Measurements from ENCODE around the gene HOXB2.

HOXB2 gene

GRCh38 chr17:48517478-48517877 is 27.4 kb downstream of the HOXB2 start:
- H3K27me3 ChIP-seq (replicated peaks; ENCODE audit: control insufficient read depth, insufficient read depth, low read length): no peaks in the 10 kb centered on the region
- H3K36me3 ChIP-seq (ENCODE audit: control insufficient read depth, insufficient read depth, low read length): no peaks in the 10 kb centered on the region
- DNase-seq (ENCODE audit: extremely low read depth, insufficient read length): no peak
- H3K4me3 ChIP-seq (replicated peaks; ENCODE audit: low read depth, low read length): no peak overlapping the region
- no peak for TF ChIP-seq CTCF (IDR thresholded peaks at IDR 0.05; ENCODE audit: insufficient read depth, low read length, poor library complexity, severe bottlenecking)

- no peak for TF ChIP-seq CTCF (IDR thresholded peaks at IDR 0.05; ENCODE audit: insufficient read depth, low read length, poor library complexity, severe bottlenecking)
- no peak for DNase-seq (ENCODE audit: extremely low read depth, insufficient read length)
- Histone ChIP-seq H3K36me3 (ENCODE audit: control insufficient read depth, insufficient read depth, low read length) (no peaks in the 10 kb centered on the region), H3K27me3 (replicated peaks; ENCODE audit: control insufficient read depth, insufficient read depth, low read length) (no peaks in the 10 kb centered on the region), H3K4me3 (replicated peaks; ENCODE audit: low read depth, low read length) (no peak overlapping the region)
These were observed 28.7 kb downstream of the HOXB2 start for GRCh38 chr17:48515925-48516900.

GRCh38 chr17:48514477-48514876 is 30.4 kb downstream of the HOXB2 start:
- Histone ChIP-seq H3K27me3 (replicated peaks; ENCODE audit: control insufficient read depth, insufficient read depth, low read length) (no peaks in the 10 kb centered on the region), H3K4me3 (replicated peaks; ENCODE audit: low read depth, low read length) (no peak overlapping the region), H3K36me3 (ENCODE audit: control insufficient read depth, insufficient read depth, low read length) (no peaks in the 10 kb centered on the region)
- no peak for DNase-seq (ENCODE audit: extremely low read depth, insufficient read length)
- no peak for TF ChIP-seq CTCF (IDR thresholded peaks at IDR 0.05; ENCODE audit: insufficient read depth, low read length, poor library complexity, severe bottlenecking)

- H3K36me3 ChIP-seq (ENCODE audit: control insufficient read depth, insufficient read depth, low read length): no peaks in the 10 kb centered on the region
- DNase-seq (ENCODE audit: extremely low read depth, insufficient read length): no peak
- no peak overlapping the region for H3K4me3 ChIP-seq (replicated peaks; ENCODE audit: low read depth, low read length)
- no peak for TF ChIP-seq CTCF (IDR thresholded peaks at IDR 0.05; ENCODE audit: insufficient read depth, low read length, poor library complexity, severe bottlenecking)
- H3K27me3 ChIP-seq (replicated peaks; ENCODE audit: control insufficient read depth, insufficient read depth, low read length): no peaks in the 10 kb centered on the region
These were observed 31.0 kb downstream of the HOXB2 start for GRCh38 chr17:48513666-48514455.

- H3K4me3 ChIP-seq (replicated peaks; ENCODE audit: low read depth, low read length): no peak overlapping the region
- DNase-seq (ENCODE audit: extremely low read depth, insufficient read length): no peak
- no peaks in the 10 kb centered on the region for H3K36me3 ChIP-seq (ENCODE audit: control insufficient read depth, insufficient read depth, low read length)
- TF ChIP-seq CTCF (IDR thresholded peaks at IDR 0.05; ENCODE audit: insufficient read depth, low read length, poor library complexity, severe bottlenecking): no peak
- no peaks in the 10 kb centered on the region for H3K27me3 ChIP-seq (replicated peaks; ENCODE audit: control insufficient read depth, insufficient read depth, low read length)
These were observed 31.8 kb downstream of the HOXB2 start for GRCh38 chr17:48513097-48513496.

Measured in GM06990 (cell line).